GM18870 (cell line): ENCODE results near the gene RAD23A.

ENCODE experiments used
- ATAC-seq: cut with Tn5 transposase; IDR thresholded peaks from one replicate; pipeline ENCODE4 v1.9.1; 2021; ENCODE audit warnings: moderate library complexity; ENCODE audit not compliant: unreplicated experiment

RAD23A gene

GRCh38 chr19:12984143-12984627, 38.5 kb downstream of the RAD23A start:
- ATAC-seq = no peak

GRCh38 chr19:12984683-12985048, 39.0 kb downstream of the RAD23A start:
- no peak for ATAC-seq

GRCh38 chr19:12985049-12985776, 39.6 kb downstream of the RAD23A start:
- ATAC-seq = no peak

GRCh38 chr19:12986726-12987125, 41.1 kb downstream of the RAD23A start:
- ATAC-seq = no peak

- ATAC-seq = no peak
Measured at GRCh38 chr19:12987190-12987589, 41.5 kb downstream of the RAD23A start.

DNA sequence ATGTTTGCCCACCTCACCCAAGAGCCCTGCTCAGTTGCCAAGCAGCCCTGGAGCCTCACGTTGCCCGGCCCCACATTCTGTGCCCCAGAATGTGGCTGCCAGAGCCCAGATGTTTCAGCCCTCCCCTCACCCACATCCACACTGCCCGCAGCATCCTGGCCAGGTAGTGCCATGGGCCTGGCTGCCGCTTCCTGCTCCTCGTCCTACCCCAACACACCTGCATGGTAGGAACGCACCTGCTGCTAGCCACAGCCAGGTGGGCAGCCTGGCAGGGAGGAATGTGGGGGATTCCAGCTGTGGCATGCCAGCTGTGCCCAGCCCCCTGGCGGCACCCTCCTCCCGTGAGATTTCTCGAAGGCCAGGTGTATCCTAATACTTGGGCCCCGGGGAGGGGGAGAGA, 42.1 kb downstream of the RAD23A start:
- ATAC-seq = no peak

DNA sequence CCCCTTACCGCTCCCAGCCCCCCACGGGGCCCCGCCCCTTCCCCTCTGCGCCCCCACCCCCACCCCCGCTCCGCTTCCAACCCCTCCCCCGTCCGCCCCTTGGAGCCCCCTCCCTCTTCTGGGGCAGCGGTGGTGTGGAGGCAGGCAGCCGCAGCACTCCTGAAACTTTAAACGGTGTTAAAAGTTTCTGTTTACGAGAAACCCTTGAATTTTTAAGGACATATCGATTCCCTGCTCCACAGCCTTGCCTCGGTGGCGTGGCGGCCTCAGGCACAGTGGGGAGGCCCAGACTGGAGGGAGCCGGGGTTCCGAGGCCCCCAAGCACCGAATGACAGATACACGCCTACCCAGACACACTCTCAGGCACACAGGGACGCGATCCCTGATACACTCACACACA, 44.8 kb downstream of the RAD23A start:
- no peak for ATAC-seq

GRCh38 chr19:12990853-12991252, 45.2 kb downstream of the RAD23A start:
- no peak for ATAC-seq

- no peak for ATAC-seq
Measured at GRCh38 chr19:12991296-12991695, 45.6 kb downstream of the RAD23A start.

GRCh38 chr19:12992729-12993128, 47.1 kb downstream of the RAD23A start:
- ATAC-seq = no peak

- no peak for ATAC-seq
Measured at GRCh38 chr19:12993562-12993961, 47.9 kb downstream of the RAD23A start.

- no peak for ATAC-seq
Measured at GRCh38 chr19:12994701-12995595, 49.3 kb downstream of the RAD23A start, which contains the start of gene NFIX. NFIX (plus strand) TSS chr19:12995475; CDS start chr19:12995838, 363 bp downstream.

DNA sequence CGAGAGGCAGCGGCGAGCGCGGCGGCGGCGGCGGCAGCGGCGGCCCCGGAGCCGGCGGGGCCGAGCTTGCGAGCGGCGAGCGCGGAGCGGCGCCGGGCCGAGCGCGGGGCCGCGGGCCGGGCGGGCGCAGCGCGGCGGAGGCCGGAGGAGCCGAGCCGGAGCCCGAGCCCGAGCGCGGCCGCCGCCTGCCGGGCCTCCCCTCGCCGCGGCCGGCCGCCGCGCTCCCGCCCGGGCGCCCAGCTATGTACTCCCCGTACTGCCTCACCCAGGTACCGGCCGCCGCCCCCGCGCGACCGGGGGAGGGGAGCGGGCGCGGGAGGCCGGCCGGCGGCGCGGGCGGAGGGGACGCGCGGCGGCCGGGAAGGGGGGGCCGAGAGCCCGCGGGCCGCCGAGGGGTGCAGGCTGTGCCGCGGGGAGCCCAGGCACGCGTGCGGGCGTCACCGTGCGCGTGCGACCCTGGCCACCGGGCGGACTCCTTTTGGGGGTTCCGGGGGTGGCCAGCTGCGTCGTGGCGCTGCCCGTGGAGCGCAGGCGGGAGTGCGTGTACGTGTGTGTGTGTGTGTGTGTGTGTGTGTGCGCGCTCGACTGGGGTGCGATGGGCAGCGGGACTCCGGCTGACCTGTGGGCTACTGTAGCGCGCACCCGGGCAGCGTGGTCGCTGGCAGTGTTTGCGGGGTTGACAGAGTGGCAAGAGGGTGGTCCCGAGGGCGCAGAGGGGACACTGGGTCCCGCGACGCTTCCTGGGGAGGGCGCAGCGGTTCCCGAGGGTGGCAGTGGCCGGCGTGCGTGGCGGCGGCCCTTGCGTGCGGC, 50.1 kb downstream of the RAD23A start:
- ATAC-seq = no peak

DNA sequence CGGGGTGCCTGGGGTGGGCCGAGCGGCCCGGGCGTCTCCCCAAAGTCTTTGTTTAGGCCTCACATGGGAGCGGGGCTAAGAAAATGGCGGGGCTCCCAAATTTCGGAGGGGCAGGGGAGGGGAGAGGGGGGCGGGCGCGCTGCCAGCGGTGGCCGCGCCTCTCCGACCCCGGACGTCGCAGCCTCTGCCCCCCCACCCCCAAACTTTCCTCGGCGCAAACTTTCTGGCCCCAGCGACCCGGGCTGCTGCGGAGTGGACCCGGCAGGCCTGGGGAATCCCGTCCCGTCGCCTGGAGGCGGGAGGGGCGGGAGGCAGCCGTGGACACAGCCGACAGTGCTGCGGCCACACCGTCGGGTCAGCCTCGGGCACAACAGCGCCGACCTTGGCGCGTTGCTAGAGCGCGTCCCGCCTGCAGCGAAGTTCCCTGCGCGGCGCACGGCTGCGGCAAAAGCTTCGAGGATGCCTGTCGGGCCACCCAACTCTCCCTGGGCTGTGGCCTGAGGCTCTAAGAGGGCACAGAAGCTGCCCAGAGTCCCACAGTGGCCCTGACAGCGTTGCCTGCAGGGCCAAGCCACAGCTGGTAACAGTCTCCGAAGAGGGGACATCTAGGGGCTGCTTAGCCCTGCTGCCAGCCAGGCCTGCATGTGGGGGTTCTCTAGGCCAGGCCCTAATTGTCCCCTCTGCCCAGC, 50.9 kb downstream of the RAD23A start:
- ATAC-seq = no peak

GRCh38 chr19:12997179-12997966, 51.7 kb downstream of the RAD23A start:
- no peak for ATAC-seq

DNA sequence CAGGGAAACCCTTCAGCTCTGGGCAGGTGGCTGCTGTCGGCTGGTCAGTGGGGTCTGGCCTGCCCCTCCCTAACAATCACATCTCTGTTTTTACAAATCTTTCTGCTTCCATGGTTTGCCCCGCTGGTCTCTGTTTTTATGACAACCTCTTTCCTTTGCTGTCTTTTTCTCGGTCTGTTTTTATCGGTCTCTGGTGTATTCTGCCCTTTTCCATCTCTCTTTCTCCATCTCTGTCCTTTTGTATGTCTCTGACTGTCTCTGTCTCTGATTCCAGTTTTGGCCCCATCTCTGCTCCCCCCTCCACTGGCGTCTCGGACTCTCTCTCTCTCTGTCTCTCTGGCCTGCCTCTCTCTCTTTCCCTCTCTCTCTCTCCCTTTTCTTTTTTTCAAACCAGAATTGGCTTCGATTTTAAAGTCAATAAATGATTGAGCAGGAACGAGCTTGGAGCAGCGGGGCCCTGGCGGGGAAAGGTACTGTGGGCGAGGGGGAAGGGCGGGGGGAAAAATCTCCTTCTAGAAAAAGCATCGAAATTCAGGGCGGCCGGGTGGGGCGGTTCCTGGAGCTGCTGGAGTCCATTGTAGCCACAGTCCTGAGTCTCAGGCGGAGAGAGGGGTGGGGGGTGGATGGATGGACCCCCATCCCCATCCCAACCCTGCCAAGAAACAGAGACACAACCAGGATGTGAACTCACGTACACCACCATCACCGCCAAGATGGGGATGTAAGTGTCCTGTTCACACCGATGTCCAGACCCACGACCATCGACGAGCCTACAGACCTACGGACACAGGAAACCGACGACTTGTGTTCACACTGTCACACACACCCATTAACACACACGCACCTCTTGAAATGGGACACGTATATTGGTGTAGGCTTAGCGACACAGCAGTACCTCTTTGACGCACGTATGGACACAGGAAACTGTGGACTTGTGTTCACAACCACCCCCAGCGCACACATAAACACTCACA, 52.6 kb downstream of the RAD23A start:
- no peak for ATAC-seq

- no peak for ATAC-seq
Measured at GRCh38 chr19:13001166-13001501, 55.5 kb downstream of the RAD23A start.

GRCh38 chr19:13001502-13002165, 56.0 kb downstream of the RAD23A start:
- no peak for ATAC-seq
